Activated naive CD8-positive, alpha-beta T cell treated with anti-CD3 and anti-CD28 coated beads, Interleukin-2, amount 50 U/mL, for 16 hours (primary cell): ENCODE measurements around the gene PRAC2.

Experiments
- DNase-seq: peaks from one replicate; pipeline ENCODE4 v3.0.0-alpha.2; 2020; ENCODE audit warnings: low read depth, low spot score

The PRAC2 gene

DNA sequence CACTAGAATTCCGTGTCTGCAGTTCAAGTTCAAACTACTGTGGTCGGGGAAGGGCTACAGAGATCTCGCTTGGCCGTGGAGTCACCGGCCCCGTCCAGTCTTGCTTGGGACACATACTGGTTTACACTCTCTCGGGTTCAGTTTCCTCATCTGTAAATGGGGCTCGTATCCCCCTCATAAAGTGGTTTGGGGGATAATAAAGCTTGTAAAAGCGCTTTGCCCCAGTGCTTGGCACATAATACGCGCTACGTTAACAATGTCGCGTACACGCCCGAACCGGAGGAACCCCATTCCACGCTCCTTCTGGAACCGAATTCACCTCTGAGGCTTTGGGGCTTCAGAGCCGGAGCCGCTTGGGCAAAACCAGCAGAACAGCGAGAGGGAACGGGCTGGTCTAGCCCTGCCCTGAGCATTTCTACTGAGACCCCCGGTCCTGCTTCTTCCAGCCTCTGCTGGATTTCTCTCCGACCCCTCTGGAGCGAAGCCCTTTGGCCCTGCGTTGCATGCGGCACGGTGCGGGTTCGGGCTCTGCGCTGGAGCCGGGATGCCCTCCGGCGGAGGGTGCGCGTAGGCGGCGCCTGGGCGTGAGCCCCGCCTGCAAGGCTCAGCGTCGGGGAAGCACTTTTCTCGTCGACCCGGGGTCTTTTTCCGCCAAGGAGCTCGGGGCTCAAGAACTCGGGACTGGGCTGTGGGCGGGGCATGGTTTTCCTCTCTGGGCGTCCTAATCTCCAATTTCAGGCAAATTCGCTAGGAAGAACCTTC lies 31.7 kb downstream of the PRAC2 start:
- DNase-seq = no peak

DNA sequence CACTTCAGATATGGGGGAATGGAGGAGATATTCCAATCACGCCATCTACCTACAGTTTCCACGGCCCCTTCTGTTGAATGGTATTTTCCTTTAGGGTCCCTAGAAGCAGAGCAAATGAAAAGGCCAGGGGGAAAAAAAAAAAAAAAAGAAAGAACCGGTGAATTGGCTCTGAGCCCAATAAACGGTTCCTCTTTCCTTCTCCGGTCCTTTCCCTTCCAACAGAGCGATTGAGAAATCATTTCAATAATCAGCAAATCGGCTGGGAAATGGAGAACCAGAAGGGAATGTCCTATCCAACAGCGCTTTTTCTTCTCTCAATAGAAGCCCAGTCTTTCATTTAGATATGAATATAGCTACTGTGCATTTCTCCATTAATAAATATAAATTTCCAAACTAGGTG lies 32.4 kb downstream of the PRAC2 start:
- DNase-seq = no peak

DNA sequence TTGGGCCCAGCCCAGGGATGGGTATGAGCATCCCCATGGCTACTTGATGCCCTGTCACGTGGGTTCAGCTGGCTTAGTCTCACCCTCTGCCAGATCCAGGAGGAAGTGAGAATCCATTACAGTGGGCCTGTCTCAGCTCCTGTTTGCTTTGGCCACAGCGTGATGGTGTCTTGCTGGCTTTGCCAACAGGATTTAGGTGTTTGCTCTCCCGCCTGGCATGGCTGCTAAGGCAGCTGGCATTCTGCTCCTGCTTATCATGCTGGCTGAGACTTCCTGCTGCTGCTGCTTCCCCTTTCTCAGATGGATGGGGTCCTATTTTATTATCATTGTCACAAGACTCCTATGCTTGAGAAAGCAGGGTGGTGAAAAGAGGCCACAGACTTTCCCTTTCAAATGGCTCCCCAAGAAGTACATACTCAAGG lies 33.9 kb downstream of the PRAC2 start:
- DNase-seq = no peak

DNA sequence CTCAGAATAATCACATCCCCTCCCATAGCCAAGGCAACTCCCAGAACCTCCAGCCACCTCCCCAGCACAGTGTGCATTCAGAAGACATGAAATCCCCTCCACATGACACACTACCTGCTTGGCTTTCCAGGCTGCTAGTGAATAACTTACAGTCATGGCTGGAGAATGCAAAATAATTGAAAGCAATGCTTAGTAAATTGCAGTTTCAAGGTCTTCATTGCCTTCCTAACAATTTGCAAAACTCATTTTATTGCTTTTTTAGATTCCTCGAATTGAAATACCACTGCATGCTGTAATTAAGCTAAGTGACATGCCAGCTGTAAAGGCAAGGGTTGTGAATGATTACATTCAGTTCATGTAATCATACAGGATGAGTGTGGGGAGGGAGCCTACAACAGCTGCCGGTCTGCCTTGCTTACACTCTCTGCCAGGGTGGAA lies 34.6 kb downstream of the PRAC2 start:
- DNase-seq = no peak

DNA sequence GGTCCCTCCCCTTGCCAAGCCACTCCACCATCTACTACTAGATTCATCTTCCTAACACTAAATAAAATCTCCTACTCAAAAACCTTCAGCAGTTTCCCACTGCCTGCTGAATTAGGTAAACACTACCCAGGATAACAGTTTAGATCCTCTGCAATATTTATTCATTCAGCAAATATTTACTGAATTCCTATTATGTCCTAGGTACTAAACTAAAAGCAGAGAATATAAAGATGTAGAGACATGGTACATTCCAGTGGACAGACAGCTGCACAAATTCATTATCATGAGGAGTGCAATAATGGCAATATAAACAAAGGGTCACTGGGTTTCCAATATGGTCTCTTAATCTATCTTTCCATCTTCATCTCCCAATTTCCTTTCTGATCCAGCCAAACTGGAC lies 36.3 kb downstream of the PRAC2 start:
- no peak for DNase-seq

DNA sequence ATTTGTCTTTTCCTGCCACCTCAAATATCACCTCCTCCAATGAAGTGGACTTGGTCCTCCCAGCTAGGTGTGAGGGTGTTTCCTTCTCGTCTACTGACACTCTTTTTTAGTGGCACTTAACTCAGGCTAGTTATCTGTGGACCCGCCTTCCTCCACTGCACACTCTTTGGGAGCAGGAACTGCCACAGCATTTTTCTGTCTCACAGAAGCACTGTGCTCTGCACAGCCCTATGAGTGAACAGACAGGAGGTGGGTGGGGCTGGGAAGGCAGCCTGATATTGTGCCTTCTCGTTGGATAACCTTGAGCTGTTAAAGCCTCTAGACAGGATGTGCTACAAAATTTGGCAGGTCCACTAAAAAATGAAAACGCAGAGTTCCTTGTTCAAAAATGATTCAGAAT lies 37.4 kb downstream of the PRAC2 start:
- DNase-seq = no peak

DNA sequence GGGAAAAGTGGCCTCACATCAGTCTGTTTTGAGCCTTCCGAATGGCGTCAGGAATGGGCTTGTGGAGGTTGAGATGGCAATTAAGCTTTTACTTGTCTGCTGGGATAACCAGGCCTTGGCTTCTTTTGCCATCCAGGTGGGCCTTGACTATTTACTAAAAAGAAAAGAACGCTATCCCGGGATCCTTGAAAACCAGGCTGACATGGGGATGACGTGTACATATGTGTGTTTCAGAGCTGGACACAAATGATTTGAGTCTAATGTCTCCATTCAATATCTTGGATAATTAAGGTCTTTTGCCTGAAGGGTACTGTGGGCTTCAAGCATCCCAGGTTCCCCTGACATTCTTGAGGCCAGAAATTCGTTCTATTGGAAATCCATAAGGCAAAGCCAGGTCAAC lies 38.1 kb downstream of the PRAC2 start:
- no peak for DNase-seq

DNA sequence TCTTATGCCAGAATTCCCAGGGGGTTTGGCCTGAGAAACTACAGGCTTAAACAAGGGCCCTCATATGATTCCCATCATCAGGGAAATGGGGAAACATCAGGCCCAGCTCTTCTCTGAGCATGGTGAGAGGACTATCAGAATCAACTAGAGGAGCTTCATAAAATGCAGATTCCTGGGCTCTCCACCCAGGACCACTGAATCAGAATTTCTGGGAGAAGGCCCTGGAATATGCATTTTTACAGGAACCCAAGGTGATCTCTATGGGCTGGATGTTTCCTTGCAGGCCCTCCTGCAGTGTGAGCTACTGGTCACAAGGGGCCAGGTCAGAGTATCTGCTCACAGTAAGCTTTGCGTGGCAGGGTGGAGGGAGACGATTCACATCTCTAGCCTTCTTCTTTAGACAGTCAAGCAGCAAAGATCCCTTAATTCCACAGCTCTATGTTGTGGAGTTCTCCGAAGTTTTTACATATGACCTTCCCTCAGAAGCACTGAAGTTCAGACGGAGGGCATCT lies 44.3 kb downstream of the PRAC2 start:
- DNase-seq = no peak

DNA sequence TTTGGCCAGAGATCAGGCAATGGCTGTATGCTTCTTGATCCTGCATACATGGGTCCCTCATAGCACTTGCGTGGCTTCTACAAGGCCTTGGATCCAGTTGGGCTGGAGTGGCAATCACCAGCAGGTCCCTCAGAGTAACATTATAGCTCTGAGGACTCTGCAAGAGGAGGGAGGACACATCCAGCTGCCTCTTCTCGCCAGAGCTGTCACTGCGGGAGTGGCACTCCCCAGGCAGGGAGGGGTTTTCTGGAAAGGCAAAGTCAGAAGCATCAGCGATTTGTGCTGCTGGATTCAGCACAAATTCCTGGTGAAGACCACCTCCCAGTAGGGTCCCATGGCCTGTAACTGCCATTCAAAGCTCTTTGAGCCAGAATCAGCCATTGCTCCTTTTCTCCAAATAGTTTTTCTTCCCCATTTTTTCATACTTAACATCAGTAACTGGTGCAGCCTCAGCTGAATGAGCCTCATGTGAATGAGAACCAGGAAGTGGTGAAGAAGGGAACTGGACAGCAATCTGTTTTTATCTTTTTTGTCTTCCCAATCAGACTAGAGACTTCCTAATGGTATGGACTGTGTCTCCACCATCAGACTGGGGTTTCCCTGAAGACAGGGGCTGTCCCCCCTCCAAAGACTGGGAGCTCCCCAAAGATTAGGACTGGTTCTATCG lies 46.2 kb downstream of the PRAC2 start:
- no peak for DNase-seq

DNA sequence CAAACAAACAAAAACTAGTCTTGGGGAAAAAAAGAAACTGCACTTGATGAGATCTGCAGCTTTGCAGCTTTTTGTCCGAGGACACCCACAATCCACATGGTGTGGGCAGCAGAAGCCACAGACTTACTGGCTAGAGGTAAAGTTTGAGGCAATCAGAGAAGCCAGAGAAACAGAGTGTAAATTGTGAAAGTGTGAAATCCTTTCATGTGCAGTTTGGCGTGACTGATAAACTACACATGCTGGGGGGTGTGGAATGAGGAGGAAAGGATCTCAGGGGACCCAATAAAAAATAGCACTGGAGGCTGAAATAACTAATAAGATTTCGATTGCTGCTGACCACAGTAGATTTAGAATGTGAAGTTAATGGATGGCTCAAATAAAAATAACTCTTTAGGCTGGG lies 48.0 kb downstream of the PRAC2 start:
- no peak for DNase-seq

DNA sequence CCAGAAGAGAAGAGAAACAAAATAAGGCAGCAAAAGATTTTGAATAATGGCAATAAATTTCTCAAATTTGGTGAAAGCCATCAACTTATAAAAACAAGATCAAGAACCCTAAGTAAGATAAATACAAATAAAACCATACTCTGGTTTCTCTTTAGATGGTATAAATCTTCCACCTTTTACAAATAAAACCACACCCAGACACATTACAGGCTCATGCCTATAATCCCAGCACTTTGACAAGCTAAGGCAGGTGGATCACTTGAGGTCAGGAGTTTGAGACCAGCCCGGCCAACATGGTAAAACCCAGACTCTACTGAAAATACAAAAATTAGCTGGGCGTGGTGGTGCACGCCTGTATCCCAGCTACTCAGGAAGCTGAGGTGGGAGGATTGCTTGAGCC lies 50.3 kb downstream of the PRAC2 start:
- no peak for DNase-seq
